Retinal pigment epithelial cell (primary cell): ENCODE measurements around the gene MAD1L1.

Experiments used
- DNase-seq: peaks from one replicate; pipeline ENCODE4 v3.0.0-alpha.2; 2010; ENCODE audit warnings: low read depth
- H3K4me3 ChIP-seq: 2 replicates; pipeline ENCODE4 v1.5.1; 2011; ENCODE audit warnings: mild to moderate bottlenecking, low read length, control low read depth, moderate library complexity
- TF ChIP-seq, protein P1 (sequence below): conservative IDR thresholded peaks from 2 replicates; pipeline ENCODE4 v1.5.1; 2011; ENCODE audit warnings: low read depth, low read length, control low read depth, inconsistent platforms

The MAD1L1 gene

GRCh38 chr7:1910081-1910685, 322.6 kb downstream of the MAD1L1 start:
- no peak overlapping the region for H3K4me3 ChIP-seq
- no peak for DNase-seq
- TF ChIP-seq, protein P1, sequence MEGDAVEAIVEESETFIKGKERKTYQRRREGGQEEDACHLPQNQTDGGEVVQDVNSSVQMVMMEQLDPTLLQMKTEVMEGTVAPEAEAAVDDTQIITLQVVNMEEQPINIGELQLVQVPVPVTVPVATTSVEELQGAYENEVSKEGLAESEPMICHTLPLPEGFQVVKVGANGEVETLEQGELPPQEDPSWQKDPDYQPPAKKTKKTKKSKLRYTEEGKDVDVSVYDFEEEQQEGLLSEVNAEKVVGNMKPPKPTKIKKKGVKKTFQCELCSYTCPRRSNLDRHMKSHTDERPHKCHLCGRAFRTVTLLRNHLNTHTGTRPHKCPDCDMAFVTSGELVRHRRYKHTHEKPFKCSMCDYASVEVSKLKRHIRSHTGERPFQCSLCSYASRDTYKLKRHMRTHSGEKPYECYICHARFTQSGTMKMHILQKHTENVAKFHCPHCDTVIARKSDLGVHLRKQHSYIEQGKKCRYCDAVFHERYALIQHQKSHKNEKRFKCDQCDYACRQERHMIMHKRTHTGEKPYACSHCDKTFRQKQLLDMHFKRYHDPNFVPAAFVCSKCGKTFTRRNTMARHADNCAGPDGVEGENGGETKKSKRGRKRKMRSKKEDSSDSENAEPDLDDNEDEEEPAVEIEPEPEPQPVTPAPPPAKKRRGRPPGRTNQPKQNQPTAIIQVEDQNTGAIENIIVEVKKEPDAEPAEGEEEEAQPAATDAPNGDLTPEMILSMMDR: no peak

GRCh38 chr7:1909476-1909875, 323.3 kb downstream of the MAD1L1 start:
- no peak overlapping the region for H3K4me3 ChIP-seq
- no peak for DNase-seq
- TF ChIP-seq, protein P1: no peak

- DNase-seq: no peak
- no peak overlapping the region for H3K4me3 ChIP-seq
- TF ChIP-seq, protein P1: no peak
Measured at GRCh38 chr7:1908823-1909420, 323.8 kb downstream of the MAD1L1 start.

- DNase-seq: no peak
- no peak overlapping the region for H3K4me3 ChIP-seq
- TF ChIP-seq, protein P1: no peak
Measured at GRCh38 chr7:1907751-1908365, 324.9 kb downstream of the MAD1L1 start.

DNA sequence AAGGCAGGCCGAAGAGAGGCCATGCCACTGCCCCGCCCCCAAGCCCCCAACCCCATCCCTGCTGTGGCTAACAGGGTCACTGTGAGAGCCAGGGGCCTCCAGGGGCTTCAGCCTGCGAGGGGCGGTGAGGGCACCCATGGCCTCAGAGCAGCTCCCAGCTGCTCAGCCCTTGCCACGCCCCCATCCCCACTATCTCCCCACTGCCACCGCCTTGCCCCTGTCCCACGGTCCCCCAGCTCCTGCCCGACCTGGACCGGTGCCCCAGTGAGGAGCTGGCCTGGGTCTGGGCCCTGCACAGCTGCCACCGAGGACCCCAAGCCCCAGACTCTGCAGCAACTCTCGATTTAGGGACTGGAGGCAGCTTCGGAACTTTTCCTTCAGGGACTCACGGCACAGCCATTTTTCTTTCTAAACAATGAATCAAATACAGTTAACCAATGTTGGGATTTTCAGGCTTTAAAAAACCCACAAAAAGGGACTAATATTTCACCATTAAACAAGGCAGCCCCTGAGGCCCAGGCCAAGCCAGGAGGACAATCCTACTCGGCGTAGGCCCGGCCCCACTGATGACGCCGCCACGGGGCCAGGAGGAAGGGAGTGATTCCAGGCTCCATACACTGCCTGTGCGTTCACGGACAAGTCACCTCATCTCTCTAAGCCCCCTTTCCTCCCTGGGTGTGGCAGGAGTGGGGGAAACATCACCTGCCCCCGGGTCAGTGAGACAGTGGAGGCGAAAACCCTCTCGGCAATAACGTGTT, 325.6 kb downstream of the MAD1L1 start:
- no peak for DNase-seq
- H3K4me3 ChIP-seq: no peak overlapping the region
- TF ChIP-seq, protein P1: no peak

- TF ChIP-seq, protein P1: no peak
- DNase-seq: no peak
- H3K4me3 ChIP-seq: no peak overlapping the region
Measured at GRCh38 chr7:1906087-1906830, 326.5 kb downstream of the MAD1L1 start.
